SKM-1 (cell line): ENCODE measurements around the gene ECHDC3.

Experiments
- DNase-seq: peaks from one replicate; lab custom pipeline; 2025; ENCODE audit not compliant: unreplicated experiment; lab: John Stamatoyannopoulos, UW

The ECHDC3 gene

DNA sequence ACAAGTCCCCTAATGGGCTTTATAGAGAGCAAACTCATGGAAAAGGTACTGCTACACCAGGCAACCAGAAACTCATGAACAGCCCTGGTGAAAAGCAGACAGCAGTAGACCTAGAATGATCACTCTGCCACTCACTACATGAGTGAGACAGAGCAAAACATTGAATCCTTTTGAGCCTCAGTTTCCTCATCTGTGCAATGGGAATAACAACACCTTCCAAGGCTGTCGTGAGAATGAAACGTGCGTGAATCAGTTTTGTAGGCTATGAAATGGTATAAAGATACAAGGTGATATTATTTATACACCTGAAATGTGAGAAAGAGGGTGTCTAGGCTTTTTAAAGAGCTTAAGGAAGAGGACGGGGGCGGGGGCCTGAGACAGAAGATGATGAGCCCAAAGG lies 66.6 kb downstream of the ECHDC3 start:
- DNase-seq: no peak

DNA sequence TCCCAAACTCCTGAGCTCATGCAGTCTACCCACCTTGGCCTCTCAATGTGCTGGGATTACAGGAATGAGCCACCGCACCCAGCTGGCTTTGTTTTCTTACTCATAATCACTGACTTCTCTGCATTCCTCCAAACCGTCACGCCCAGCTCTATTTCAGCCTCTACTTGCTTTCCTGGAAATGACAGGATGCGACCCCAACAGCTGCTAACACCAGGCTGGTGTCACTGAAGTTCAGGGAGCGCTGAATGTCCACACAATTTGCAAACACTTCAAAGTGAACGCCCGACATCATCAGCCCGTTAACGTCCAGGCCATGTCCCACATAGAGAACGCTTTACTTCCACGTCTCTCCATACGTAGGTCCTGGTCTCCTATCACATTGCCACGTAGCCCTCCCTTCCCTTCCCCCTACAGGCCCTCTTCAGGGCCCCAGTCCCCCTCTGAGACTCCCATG lies 68.2 kb downstream of the ECHDC3 start:
- DNase-seq: no peak

DNA sequence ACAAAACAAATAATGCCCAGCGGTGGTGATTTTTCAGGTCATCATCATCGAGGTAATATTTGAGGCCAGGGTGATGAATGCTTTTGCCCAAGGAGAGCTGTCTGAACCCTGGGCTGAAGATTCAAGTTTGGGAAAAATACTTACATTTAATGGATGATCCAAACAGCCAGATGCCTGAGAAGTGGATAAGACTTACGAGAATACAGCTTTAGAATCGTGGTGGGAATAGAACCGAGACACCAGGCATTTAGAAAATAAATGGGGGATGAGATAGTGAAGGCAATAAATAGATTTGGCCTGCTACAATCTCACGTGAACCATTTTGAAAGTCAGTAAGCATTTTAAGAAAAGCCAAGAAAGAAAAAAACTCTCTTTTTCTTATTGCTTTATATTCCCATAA lies 68.8 kb downstream of the ECHDC3 start:
- DNase-seq: no peak

DNA sequence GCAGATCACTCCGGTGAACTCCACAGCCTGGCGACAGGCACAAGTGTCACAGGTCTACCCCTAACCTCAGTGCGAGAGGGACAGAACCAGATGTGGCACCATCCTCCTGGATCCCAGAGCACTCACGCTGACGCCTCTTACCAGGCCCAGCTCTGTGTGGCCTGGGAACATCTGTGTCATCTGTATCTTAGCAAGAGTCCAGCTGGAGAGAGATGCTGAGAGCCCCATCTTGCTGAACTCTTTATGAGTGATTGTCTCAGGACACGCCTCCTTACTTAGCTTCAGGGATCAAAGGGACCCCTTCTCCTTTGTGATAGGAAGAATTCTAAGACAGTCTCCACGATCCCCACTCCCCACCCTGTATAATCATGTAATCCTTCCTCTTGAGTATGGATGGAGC lies 71.0 kb downstream of the ECHDC3 start:
- no peak for DNase-seq
